PC-9 (cell line): ENCODE results near the gene CCNC.

Source experiments
- CTCF ChIP-seq: fragments of 200-600 bp; sonication (generic); conservative IDR thresholded peaks from 2 replicates; pipeline ENCODE4 v1.6.1; 2017; ENCODE audit warnings: mixed run types, antibody characterized with exemption, mild to moderate bottlenecking, moderate library complexity
- EZH2 ChIP-seq: fragments of 200-600 bp; sonication (generic); IDR thresholded peaks from 2 replicates; pipeline ENCODE4 v1.8.0; 2017; ENCODE audit warnings: antibody characterized with exemption, low read depth

- TF ChIP-seq CTCF (no peak), EZH2 (no peak)
These were observed 14.6 kb downstream of the CCNC start for GRCh38 chr6:99553888-99554287.
